Measurements from ENCODE around the gene PCDHGA7. TPM values are rescaled to one million over a fixed set of nuclear protein-coding genes. Genes with fewer than 3 reads are reported as not detected.
"Not testable (repeated sequence)": the region's sequence is repeated elsewhere in the genome, so short reads cannot be mapped to it uniquely, and the experiment has no call there.

The PCDHGA7 gene
- total RNA-seq, 2 donors from 2014 or later = 0.12 TPM; not detected in 1

DNA sequence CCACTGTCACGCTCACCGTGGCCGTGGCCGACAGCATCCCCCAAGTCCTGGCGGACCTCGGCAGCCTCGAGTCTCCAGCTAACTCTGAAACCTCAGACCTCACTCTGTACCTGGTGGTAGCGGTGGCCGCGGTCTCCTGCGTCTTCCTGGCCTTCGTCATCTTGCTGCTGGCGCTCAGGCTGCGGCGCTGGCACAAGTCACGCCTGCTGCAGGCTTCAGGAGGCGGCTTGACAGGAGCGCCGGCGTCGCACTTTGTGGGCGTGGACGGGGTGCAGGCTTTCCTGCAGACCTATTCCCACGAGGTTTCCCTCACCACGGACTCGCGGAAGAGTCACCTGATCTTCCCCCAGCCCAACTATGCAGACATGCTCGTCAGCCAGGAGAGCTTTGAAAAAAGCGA, 50.2 kb downstream of the PCDHGA7 start:
- H3K4me3 Mint-ChIP-seq; H3K9me3 Mint-ChIP-seq; H3K27ac Mint-ChIP-seq; DNase-seq; ATAC-seq (replicated peaks in 1 of 2): not testable (repeated sequence)
- H3K27me3 Mint-ChIP-seq (ENCODE audit: low read depth) = peaks cover 58% of the 10 kb centered on the region
- peaks cover 21% of the 10 kb centered on the region for H3K4me1 Mint-ChIP-seq (ENCODE audit: low read depth)
- H3K36me3 Mint-ChIP-seq (ENCODE audit: insufficient read depth in 2 of 2) = peaks cover 13 to 23% of the 10 kb centered on the region in 2 donors

DNA sequence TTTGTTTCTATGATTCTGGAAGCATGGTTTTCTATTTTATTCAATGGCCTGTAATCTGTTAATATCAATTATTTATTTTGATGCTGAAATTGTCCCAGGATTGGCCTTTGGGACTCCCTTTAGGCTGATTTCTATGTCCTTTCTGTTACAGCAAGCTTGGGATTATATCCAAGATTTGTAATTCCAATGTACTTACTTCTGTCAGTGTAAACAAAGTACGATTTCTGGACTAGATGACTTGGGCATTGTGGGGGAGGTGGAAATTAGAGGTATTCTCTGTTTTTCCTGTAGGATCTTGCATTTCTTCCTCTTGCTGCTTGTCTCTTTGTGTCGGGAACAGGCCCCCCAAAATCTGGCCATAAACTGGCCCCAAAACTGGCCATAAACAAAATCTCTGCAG, 51.5 kb downstream of the PCDHGA7 start:
- DNase-seq = no peak

More for the DNA sequence above, 51.5 kb downstream of the PCDHGA7 start:
- H3K27me3 Mint-ChIP-seq (ENCODE audit: low read depth) = peaks cover 48% of the 10 kb centered on the region
- peaks cover 21% of the 10 kb centered on the region for H3K4me1 Mint-ChIP-seq (ENCODE audit: low read depth)
- peaks cover 13 to 20% of the 10 kb centered on the region in 2 donors for H3K36me3 Mint-ChIP-seq (ENCODE audit: insufficient read depth in 2 of 2)
- no peak for ATAC-seq (replicated peaks in 1 of 2)
- no peak overlapping the region for H3K27ac Mint-ChIP-seq
- H3K4me3 Mint-ChIP-seq = no peak overlapping the region
- H3K9me3 Mint-ChIP-seq = peaks cover 6 to 10% of the 10 kb centered on the region in 2 donors

Other genes starting within 250 kb of the PCDHGA7 start
- gene PCDHB5, start 247.5 kb upstream of the PCDHGA7 start, total RNA-seq = not detected
- not detected for gene PCDHB6, start 232.7 kb upstream of the PCDHGA7 start, total RNA-seq
- gene PCDHB7, start 210.1 kb upstream of the PCDHGA7 start, total RNA-seq = not detected
- gene PCDHB8, start 205.0 kb upstream of the PCDHGA7 start, total RNA-seq = not detected
- gene PCDHB16, start 200.4 kb upstream of the PCDHGA7 start, total RNA-seq = not detected
- gene PCDHB9, start 195.6 kb upstream of the PCDHGA7 start, total RNA-seq = under 1 TPM in 1 of 2 donors, not detected in 1; 0.05 TPM
- not detected for gene PCDHB10, start 190.4 kb upstream of the PCDHGA7 start, total RNA-seq
- not detected for gene PCDHB11, start 183.1 kb upstream of the PCDHGA7 start, total RNA-seq
- gene PCDHB12, start 174.0 kb upstream of the PCDHGA7 start, total RNA-seq = not detected
- gene PCDHB13, start 168.8 kb upstream of the PCDHGA7 start, total RNA-seq = not detected
- gene PCDHB14, start 159.4 kb upstream of the PCDHGA7 start, total RNA-seq = not detected
- not detected for gene PCDHB15, start 137.3 kb upstream of the PCDHGA7 start, total RNA-seq
- gene SLC25A2, start 78.7 kb upstream of the PCDHGA7 start, total RNA-seq = under 1 TPM; 0.46 to 0.63 TPM
- 10 to 100 TPM; 56.7 to 62.5 TPM for gene TAF7, start 62.0 kb upstream of the PCDHGA7 start, total RNA-seq
- gene PCDHGA1, start 52.2 kb upstream of the PCDHGA7 start, total RNA-seq = under 1 TPM; 0.05 TPM
- under 1 TPM in 1 of 2 donors, not detected in 1; 0.07 TPM for gene PCDHGA2, start 44.0 kb upstream of the PCDHGA7 start, total RNA-seq
- gene PCDHGA3, start 38.9 kb upstream of the PCDHGA7 start, total RNA-seq = under 1 TPM in 1 of 2 donors, not detected in 1; 0.12 TPM
- under 1 TPM in 1 of 2 donors, not detected in 1; 0.19 TPM for gene PCDHGB1, start 32.6 kb upstream of the PCDHGA7 start, total RNA-seq
- under 1 TPM; 0.25 to 0.26 TPM for gene PCDHGA4, start 27.7 kb upstream of the PCDHGA7 start, total RNA-seq
- gene PCDHGB2, start 22.7 kb upstream of the PCDHGA7 start, total RNA-seq = under 1 TPM; 0.28 to 0.34 TPM
- under 1 TPM in 1 of 2 donors, not detected in 1; 0.12 TPM for gene PCDHGA5, start 18.6 kb upstream of the PCDHGA7 start, total RNA-seq
- gene PCDHGB3, start 12.5 kb upstream of the PCDHGA7 start, total RNA-seq = under 1 TPM; 0.19 to 0.28 TPM
- gene PCDHGA6, start 8.9 kb upstream of the PCDHGA7 start, total RNA-seq = under 1 TPM; 0.16 to 0.29 TPM
- not detected for gene PCDHGB4, start 5.0 kb downstream of the PCDHGA7 start, total RNA-seq
- gene PCDHGA8, start 9.9 kb downstream of the PCDHGA7 start, total RNA-seq = not detected
- under 1 TPM; 0.17 to 0.21 TPM for gene PCDHGB5, start 15.2 kb downstream of the PCDHGA7 start, total RNA-seq
- under 1 TPM; 0.09 to 0.10 TPM for gene PCDHGA9, start 20.0 kb downstream of the PCDHGA7 start, total RNA-seq
- under 1 TPM in 1 of 2 donors, not detected in 1; 0.09 TPM for gene PCDHGB6, start 25.3 kb downstream of the PCDHGA7 start, total RNA-seq
- gene PCDHGA10, start 30.2 kb downstream of the PCDHGA7 start, total RNA-seq = under 1 TPM; 0.12 TPM
- gene PCDHGB7, start 34.9 kb downstream of the PCDHGA7 start, total RNA-seq = under 1 TPM in 1 of 2 donors, not detected in 1; 0.17 TPM
- gene PCDHGA11, start 38.3 kb downstream of the PCDHGA7 start, total RNA-seq = under 1 TPM in 1 of 2 donors, not detected in 1; 0.22 TPM
- under 1 TPM; 0.12 to 0.17 TPM for gene PCDHGA12, start 47.8 kb downstream of the PCDHGA7 start, total RNA-seq
- gene PCDHGC3, start 93.2 kb downstream of the PCDHGA7 start, total RNA-seq = not detected
- not detected for gene PCDHGC4, start 102.3 kb downstream of the PCDHGA7 start, total RNA-seq
- not detected for gene PCDHGC5, start 106.3 kb downstream of the PCDHGA7 start, total RNA-seq
- gene DIAPH1, start 236.3 kb downstream of the PCDHGA7 start, total RNA-seq = 100 to 1,000 TPM; 162 to 165 TPM